ENCODE results near the gene IRX5. TPM values are rescaled to one million over a fixed set of nuclear protein-coding genes. Genes with fewer than 3 reads are reported as not detected.

IRX5 gene
- total RNA-seq, 1 experiment from 2014 or later = 0.85 TPM

GRCh38 chr16:54944002-54944401 lies 13.3 kb downstream of the IRX5 start:
- DNase-seq (ENCODE audit: low read depth) = no peak

- no peak for DNase-seq (ENCODE audit: low read depth)
Measured at GRCh38 chr16:54945063-54945462, 14.4 kb downstream of the IRX5 start.

- DNase-seq (ENCODE audit: low read depth) = no peak
Measured at GRCh38 chr16:54946909-54947308, 16.2 kb downstream of the IRX5 start.

GRCh38 chr16:54947616-54948015 lies 17.0 kb downstream of the IRX5 start:
- DNase-seq (ENCODE audit: low read depth) = no peak

GRCh38 chr16:54952195-54952594 lies 21.5 kb downstream of the IRX5 start:
- peak; percentile 13 for DNase-seq (ENCODE audit: low read depth)

GRCh38 chr16:54953461-54953860 lies 22.8 kb downstream of the IRX5 start:
- DNase-seq (ENCODE audit: low read depth) = no peak

- DNase-seq (ENCODE audit: low read depth) = no peak
Measured at GRCh38 chr16:54954220-54954619, 23.6 kb downstream of the IRX5 start.

GRCh38 chr16:54955757-54956156 lies 25.1 kb downstream of the IRX5 start:
- no peak for DNase-seq (ENCODE audit: low read depth)

- peak; percentile 23 for DNase-seq (ENCODE audit: low read depth)
Measured at GRCh38 chr16:54957403-54958166, 26.9 kb downstream of the IRX5 start.

- DNase-seq (ENCODE audit: low read depth) = no peak
Measured at GRCh38 chr16:54962045-54962444, 31.4 kb downstream of the IRX5 start.

- DNase-seq (ENCODE audit: low read depth) = no peak
Measured at GRCh38 chr16:54964239-54964638, 33.6 kb downstream of the IRX5 start.

- DNase-seq (ENCODE audit: low read depth) = no peak
Measured at GRCh38 chr16:54965464-54965863, 34.8 kb downstream of the IRX5 start.

GRCh38 chr16:54968011-54968410 lies 37.3 kb downstream of the IRX5 start:
- no peak for DNase-seq (ENCODE audit: low read depth)

GRCh38 chr16:54968784-54969183 lies 38.1 kb downstream of the IRX5 start:
- no peak for DNase-seq (ENCODE audit: low read depth)

GRCh38 chr16:54970016-54970415 lies 39.4 kb downstream of the IRX5 start:
- no peak for DNase-seq (ENCODE audit: low read depth)

GRCh38 chr16:54974367-54974766 lies 43.7 kb downstream of the IRX5 start:
- no peak for DNase-seq (ENCODE audit: low read depth)

GRCh38 chr16:54976651-54977200 lies 46.1 kb downstream of the IRX5 start:
- DNase-seq (ENCODE audit: low read depth) = no peak

GRCh38 chr16:54977211-54977610 lies 46.5 kb downstream of the IRX5 start:
- no peak for DNase-seq (ENCODE audit: low read depth)

- no peak for DNase-seq (ENCODE audit: low read depth)
Measured at GRCh38 chr16:54980821-54981220, 50.2 kb downstream of the IRX5 start.

All from HT1080 (cell line).